Tibial nerve (tissue), 3 donors: Measurements from ENCODE around the gene DTWD1.

Experiments
- POLR2A ChIP-seq, 2 donors: fragments of 450-650 bp; IDR thresholded peaks; one replicate each; pipeline ENCODE4 v1.6.1; 2017; ENCODE audit warnings: antibody characterized with exemption in 2 of 2, mild to moderate bottlenecking in 2 of 2, moderate library complexity in 2 of 2
- TF ChIP-seq, protein P1 (sequence below), 5 experiments: fragments of 200-600 bp in 3 of 5; fragments of 450-650 bp in 2 of 5; sonication (generic) in 3 of 5; IDR thresholded peaks; one replicate each; pipeline ENCODE4 v1.5.1; 2016 to 2019; ENCODE audit warnings: antibody characterized with exemption in 5 of 5, mild to moderate bottlenecking in 3 of 5, moderate library complexity in 2 of 5

DNA sequence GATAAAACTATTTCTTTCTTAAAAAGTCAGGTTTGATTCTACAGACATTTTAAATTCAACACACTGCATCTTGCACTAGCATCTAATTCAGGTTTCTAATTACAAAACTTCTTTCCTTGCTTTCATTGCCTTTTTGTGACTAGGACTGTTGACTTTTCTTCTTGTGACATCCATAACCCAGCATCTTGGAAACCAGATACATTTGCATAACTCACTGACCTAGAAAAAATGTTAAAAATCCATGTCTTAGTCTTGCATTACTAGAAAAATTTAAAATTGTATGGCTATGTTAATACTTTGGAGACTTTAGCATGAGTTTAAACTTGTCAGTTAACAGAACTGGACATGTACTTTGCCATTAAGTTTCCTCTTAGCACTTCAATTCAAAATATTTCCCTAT, 72.7 kb downstream of the DTWD1 start:
- TF ChIP-seq, protein P1, sequence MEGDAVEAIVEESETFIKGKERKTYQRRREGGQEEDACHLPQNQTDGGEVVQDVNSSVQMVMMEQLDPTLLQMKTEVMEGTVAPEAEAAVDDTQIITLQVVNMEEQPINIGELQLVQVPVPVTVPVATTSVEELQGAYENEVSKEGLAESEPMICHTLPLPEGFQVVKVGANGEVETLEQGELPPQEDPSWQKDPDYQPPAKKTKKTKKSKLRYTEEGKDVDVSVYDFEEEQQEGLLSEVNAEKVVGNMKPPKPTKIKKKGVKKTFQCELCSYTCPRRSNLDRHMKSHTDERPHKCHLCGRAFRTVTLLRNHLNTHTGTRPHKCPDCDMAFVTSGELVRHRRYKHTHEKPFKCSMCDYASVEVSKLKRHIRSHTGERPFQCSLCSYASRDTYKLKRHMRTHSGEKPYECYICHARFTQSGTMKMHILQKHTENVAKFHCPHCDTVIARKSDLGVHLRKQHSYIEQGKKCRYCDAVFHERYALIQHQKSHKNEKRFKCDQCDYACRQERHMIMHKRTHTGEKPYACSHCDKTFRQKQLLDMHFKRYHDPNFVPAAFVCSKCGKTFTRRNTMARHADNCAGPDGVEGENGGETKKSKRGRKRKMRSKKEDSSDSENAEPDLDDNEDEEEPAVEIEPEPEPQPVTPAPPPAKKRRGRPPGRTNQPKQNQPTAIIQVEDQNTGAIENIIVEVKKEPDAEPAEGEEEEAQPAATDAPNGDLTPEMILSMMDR (IDR thresholded peaks at IDR 0.05): no peak
- no peak for TF ChIP-seq POLR2A (IDR thresholded peaks at IDR 0.05)
